Measurements from ENCODE around the gene SRSF10.

Gene SRSF10

DNA sequence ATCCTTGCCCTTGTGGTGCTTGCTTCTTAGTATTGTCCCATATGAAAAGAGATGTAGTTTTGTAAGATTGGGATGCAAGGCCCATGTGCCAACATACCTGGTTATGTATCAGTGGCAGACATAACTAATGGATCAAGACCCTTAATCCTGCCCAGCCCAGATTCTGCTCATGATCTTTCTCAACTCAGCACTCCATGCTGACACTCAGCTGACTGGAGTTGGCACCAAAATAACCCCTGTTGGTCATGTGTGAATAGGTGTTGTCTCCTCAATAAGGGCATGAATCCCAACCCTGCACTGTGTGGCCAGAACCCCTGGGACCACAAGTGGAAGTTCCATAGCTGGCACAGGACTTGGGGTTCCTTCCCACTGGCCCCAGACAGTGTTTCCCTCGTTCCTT, 53.0 kb downstream of the SRSF10 start:
- H3K4me3 ChIP-seq (ENCODE audit: low read depth in 1 of 2, low read length in 2 of 2): no peak overlapping the region
- H3K27ac ChIP-seq (ENCODE audit: low read depth, low read length): no peak overlapping the region
- no peaks in the 10 kb centered on the region for H3K27me3 ChIP-seq (ENCODE audit: control insufficient read depth in 1 of 2, insufficient read depth in 2 of 2, low read length in 2 of 2)
- no peaks in the 10 kb centered on the region for H3K36me3 ChIP-seq (ENCODE audit: control insufficient read depth in 1 of 2, insufficient read depth in 2 of 2, low read length in 2 of 2)
- H3K9me3 ChIP-seq (ENCODE audit: control insufficient read depth in 1 of 2, low read length in 2 of 2): no peaks in the 10 kb centered on the region
- H3K9ac ChIP-seq (ENCODE audit: low read depth in 1 of 2, low read length in 2 of 2): no peak overlapping the region
- no peaks in the 10 kb centered on the region for H3K4me1 ChIP-seq (ENCODE audit: control insufficient read depth in 1 of 2, insufficient read depth in 2 of 2, low read length in 2 of 2)

GRCh38 chr1:23925279-23925678, 54.8 kb downstream of the SRSF10 start:
- no peaks in the 10 kb centered on the region for H3K27me3 ChIP-seq (ENCODE audit: control insufficient read depth in 1 of 2, insufficient read depth in 2 of 2, low read length in 2 of 2)
- H3K9me3 ChIP-seq (ENCODE audit: control insufficient read depth in 1 of 2, low read length in 2 of 2): no peaks in the 10 kb centered on the region
- H3K4me1 ChIP-seq (ENCODE audit: control insufficient read depth in 1 of 2, insufficient read depth in 2 of 2, low read length in 2 of 2): peaks cover 6 to 7% of the 10 kb centered on the region in 2 donors
- no peaks in the 10 kb centered on the region for H3K36me3 ChIP-seq (ENCODE audit: control insufficient read depth in 1 of 2, insufficient read depth in 2 of 2, low read length in 2 of 2)
- H3K4me3 ChIP-seq (ENCODE audit: low read depth in 1 of 2, low read length in 2 of 2): no peak overlapping the region
- no peak overlapping the region for H3K27ac ChIP-seq (ENCODE audit: low read depth, low read length)
- H3K9ac ChIP-seq (ENCODE audit: low read depth in 1 of 2, low read length in 2 of 2): no peak overlapping the region

DNA sequence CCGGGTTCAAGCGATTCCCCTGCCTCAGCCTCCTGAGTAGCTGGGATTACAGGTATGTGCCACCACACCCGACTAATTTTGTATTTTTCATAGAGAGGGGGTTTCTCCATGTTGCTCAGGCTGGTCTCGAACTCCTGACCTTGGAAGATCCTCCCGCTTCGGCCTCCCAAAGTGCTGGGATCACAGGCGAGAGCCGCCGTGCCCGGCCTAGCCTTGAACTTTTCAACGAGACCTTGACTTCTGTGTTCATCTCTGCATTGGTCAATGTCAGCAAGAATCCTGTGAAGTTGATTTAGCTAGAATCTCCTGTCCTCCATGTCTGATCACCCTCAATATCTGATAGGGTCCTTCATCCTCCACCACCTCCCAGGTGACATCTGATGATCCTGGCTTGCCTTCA, 55.5 kb downstream of the SRSF10 start:
- H3K27ac ChIP-seq (ENCODE audit: low read depth, low read length): no peak overlapping the region
- H3K4me1 ChIP-seq (ENCODE audit: control insufficient read depth in 1 of 2, insufficient read depth in 2 of 2, low read length in 2 of 2): peaks cover 9% of the 10 kb centered on the region in 2 donors
- no peaks in the 10 kb centered on the region for H3K36me3 ChIP-seq (ENCODE audit: control insufficient read depth in 1 of 2, insufficient read depth in 2 of 2, low read length in 2 of 2)
- no peaks in the 10 kb centered on the region for H3K9me3 ChIP-seq (ENCODE audit: control insufficient read depth in 1 of 2, low read length in 2 of 2)
- H3K9ac ChIP-seq (ENCODE audit: low read depth in 1 of 2, low read length in 2 of 2): no peak overlapping the region
- H3K27me3 ChIP-seq (ENCODE audit: control insufficient read depth in 1 of 2, insufficient read depth in 2 of 2, low read length in 2 of 2): no peaks in the 10 kb centered on the region
- no peak overlapping the region for H3K4me3 ChIP-seq (ENCODE audit: low read depth in 1 of 2, low read length in 2 of 2)

- no peak overlapping the region for H3K9ac ChIP-seq (ENCODE audit: low read depth in 1 of 2, low read length in 2 of 2)
- H3K9me3 ChIP-seq (ENCODE audit: control insufficient read depth in 1 of 2, low read length in 2 of 2): no peaks in the 10 kb centered on the region
- H3K27ac ChIP-seq (ENCODE audit: low read depth, low read length): no peak overlapping the region
- no peak overlapping the region for H3K4me3 ChIP-seq (ENCODE audit: low read depth in 1 of 2, low read length in 2 of 2)
- no peaks in the 10 kb centered on the region for H3K27me3 ChIP-seq (ENCODE audit: control insufficient read depth in 1 of 2, insufficient read depth in 2 of 2, low read length in 2 of 2)
- H3K36me3 ChIP-seq (ENCODE audit: control insufficient read depth in 1 of 2, insufficient read depth in 2 of 2, low read length in 2 of 2): no peaks in the 10 kb centered on the region
- peaks cover 9% of the 10 kb centered on the region in 2 donors for H3K4me1 ChIP-seq (ENCODE audit: control insufficient read depth in 1 of 2, insufficient read depth in 2 of 2, low read length in 2 of 2)
Measured at GRCh38 chr1:23923592-23924499, 56.3 kb downstream of the SRSF10 start.

GRCh38 chr1:23922321-23922943, 57.7 kb downstream of the SRSF10 start:
- Histone ChIP-seq H3K27me3 (ENCODE audit: control insufficient read depth in 1 of 2, insufficient read depth in 2 of 2, low read length in 2 of 2) (no peaks in the 10 kb centered on the region), H3K9me3 (ENCODE audit: control insufficient read depth in 1 of 2, low read length in 2 of 2) (no peaks in the 10 kb centered on the region), H3K4me3 (ENCODE audit: low read depth in 1 of 2, low read length in 2 of 2) (no peak overlapping the region), H3K4me1 (ENCODE audit: control insufficient read depth in 1 of 2, insufficient read depth in 2 of 2, low read length in 2 of 2) (peaks cover 9% of the 10 kb centered on the region in 2 donors), H3K9ac (ENCODE audit: low read depth in 1 of 2, low read length in 2 of 2) (no peak overlapping the region), H3K27ac (ENCODE audit: low read depth, low read length) (no peak overlapping the region), H3K36me3 (ENCODE audit: control insufficient read depth in 1 of 2, insufficient read depth in 2 of 2, low read length in 2 of 2) (no peaks in the 10 kb centered on the region)

DNA sequence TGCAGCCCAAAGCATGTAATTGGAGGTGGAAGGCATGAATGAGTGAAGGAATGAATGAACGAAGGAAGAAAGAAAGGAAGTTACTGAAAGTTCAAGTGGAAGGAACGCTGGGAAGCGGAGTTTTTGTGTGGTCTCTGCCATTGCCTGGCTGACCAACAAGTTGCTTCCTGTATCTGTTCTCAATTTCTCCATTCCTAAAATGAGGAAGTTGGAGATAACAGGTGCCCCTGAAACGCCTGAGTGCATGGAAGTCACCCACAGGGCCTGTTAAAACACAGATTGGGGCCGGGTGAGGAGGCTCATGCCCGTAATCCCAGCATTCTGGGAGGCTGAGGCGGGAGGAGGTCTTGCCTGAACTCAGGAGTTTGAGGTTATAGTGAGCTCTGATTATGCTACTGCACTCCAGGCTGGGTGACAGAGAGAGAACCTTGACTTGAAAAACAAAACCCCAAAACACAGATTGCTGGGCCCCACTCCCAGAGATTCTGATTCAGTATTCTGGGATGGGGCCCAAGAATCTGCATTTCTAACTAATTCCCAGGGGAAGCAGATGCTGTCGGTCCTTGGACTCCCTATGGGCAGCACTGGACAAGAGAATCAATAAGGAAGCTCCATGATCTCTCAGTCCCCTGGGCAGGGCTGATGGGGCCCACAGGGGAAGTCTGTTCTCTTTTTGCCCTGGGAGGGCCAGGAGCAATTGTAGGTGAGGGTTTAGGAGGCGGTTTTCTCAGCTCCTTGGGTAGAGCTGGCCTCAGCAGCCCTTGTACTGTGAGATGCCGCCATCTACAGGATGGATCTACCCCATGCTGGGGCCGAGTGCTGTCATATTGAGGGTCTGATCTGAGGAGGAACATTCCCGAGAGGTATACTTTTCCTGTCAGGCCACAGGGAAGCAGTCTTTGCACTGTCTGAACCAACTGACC, 63.7 kb downstream of the SRSF10 start:
- peaks cover 22 to 32% of the 10 kb centered on the region in 2 donors for H3K4me1 ChIP-seq (ENCODE audit: control insufficient read depth in 1 of 2, insufficient read depth in 2 of 2, low read length in 2 of 2)
- no peak overlapping the region for H3K4me3 ChIP-seq (ENCODE audit: low read depth in 1 of 2, low read length in 2 of 2)
- no peak overlapping the region for H3K27ac ChIP-seq (ENCODE audit: low read depth, low read length)
- H3K9me3 ChIP-seq (ENCODE audit: control insufficient read depth in 1 of 2, low read length in 2 of 2): no peaks in the 10 kb centered on the region
- no peak overlapping the region for H3K9ac ChIP-seq (ENCODE audit: low read depth in 1 of 2, low read length in 2 of 2)
- H3K36me3 ChIP-seq (ENCODE audit: control insufficient read depth in 1 of 2, insufficient read depth in 2 of 2, low read length in 2 of 2): no peaks in the 10 kb centered on the region
- no peaks in the 10 kb centered on the region for H3K27me3 ChIP-seq (ENCODE audit: control insufficient read depth in 1 of 2, insufficient read depth in 2 of 2, low read length in 2 of 2)

DNA sequence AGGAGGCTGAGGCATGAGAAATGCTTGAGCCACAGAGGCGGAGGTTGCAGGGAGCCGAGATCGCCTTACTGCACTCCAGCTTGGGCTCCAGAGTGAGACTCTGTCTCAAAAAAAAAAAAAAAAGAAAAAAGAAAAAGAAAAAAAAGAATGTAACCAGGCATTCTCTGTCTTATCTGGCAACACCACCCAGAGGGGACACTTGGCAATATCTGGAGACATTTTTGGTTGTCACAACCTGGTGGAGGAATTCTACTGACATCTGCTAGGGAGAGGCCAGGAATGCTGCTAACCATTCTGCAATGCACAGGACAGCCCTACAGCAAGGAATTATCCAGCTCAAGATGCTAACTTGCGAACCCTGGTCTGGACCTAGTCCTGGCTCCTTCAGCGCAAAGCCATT, 64.7 kb downstream of the SRSF10 start:
- H3K27me3 ChIP-seq (ENCODE audit: control insufficient read depth in 1 of 2, insufficient read depth in 2 of 2, low read length in 2 of 2): no peaks in the 10 kb centered on the region
- no peak overlapping the region for H3K27ac ChIP-seq (ENCODE audit: low read depth, low read length)
- H3K36me3 ChIP-seq (ENCODE audit: control insufficient read depth in 1 of 2, insufficient read depth in 2 of 2, low read length in 2 of 2): no peaks in the 10 kb centered on the region
- H3K4me3 ChIP-seq (ENCODE audit: low read depth in 1 of 2, low read length in 2 of 2): no peak overlapping the region
- no peak overlapping the region for H3K9ac ChIP-seq (ENCODE audit: low read depth in 1 of 2, low read length in 2 of 2)
- no peaks in the 10 kb centered on the region for H3K9me3 ChIP-seq (ENCODE audit: control insufficient read depth in 1 of 2, low read length in 2 of 2)
- H3K4me1 ChIP-seq (ENCODE audit: control insufficient read depth in 1 of 2, insufficient read depth in 2 of 2, low read length in 2 of 2): peaks cover 26 to 30% of the 10 kb centered on the region in 2 donors

- no peaks in the 10 kb centered on the region for H3K9me3 ChIP-seq (ENCODE audit: control insufficient read depth in 1 of 2, low read length in 2 of 2)
- no peaks in the 10 kb centered on the region for H3K36me3 ChIP-seq (ENCODE audit: control insufficient read depth in 1 of 2, insufficient read depth in 2 of 2, low read length in 2 of 2)
- no peaks in the 10 kb centered on the region for H3K27me3 ChIP-seq (ENCODE audit: control insufficient read depth in 1 of 2, insufficient read depth in 2 of 2, low read length in 2 of 2)
- H3K4me1 ChIP-seq (ENCODE audit: control insufficient read depth in 1 of 2, insufficient read depth in 2 of 2, low read length in 2 of 2): peaks cover 20 to 26% of the 10 kb centered on the region in 2 donors
- H3K4me3 ChIP-seq (ENCODE audit: low read depth in 1 of 2, low read length in 2 of 2): no peak overlapping the region
- H3K27ac ChIP-seq (ENCODE audit: low read depth, low read length): no peak overlapping the region
- H3K9ac ChIP-seq (ENCODE audit: low read depth in 1 of 2, low read length in 2 of 2): no peak overlapping the region
Measured at GRCh38 chr1:23914921-23915320, 65.2 kb downstream of the SRSF10 start.

Data from duodenal mucosa (tissue), 2 donors.